Measurements from ENCODE around the gene GALNS. TPM values are rescaled to one million over a fixed set of nuclear protein-coding genes. Genes with fewer than 3 reads are reported as not detected.
"Not testable (repeated sequence)": the region's sequence is repeated elsewhere in the genome, so short reads cannot be mapped to it uniquely, and the experiment has no call there.

GALNS gene
- 17.0 TPM for total RNA-seq

GRCh38 chr16:88856828-88857727 lies at the start of gene GALNS, which contains the start of gene TRAPPC2L:
GALNS (minus strand) TSS chr16:88856947; CDS start chr16:88856877, 70 bp downstream.
TRAPPC2L (plus strand) TSS chr16:88857127; CDS start chr16:88857151, 24 bp downstream.
- ATAC-seq: peak; percentile 98

DNA sequence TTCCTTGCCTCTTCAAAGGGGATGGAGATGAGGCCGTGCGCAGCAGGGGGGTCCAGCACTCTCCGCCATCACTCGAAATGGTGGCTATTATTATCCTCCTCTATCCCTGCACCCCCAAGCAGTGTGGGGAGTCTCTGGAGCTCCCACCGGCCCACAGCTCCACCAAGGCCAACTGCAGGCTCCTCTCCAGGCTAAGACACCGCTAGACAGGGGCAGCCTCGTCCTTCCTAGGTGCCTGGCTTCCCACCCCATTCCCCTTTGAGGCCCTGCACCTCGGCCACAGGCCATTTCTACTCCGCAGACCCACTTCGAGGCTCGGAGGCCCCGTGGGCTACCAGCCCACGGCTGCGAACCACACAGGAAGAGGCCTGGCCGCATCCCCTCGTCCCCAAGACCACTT lies 49.3 kb upstream of the GALNS start:
- no peak for ATAC-seq

DNA sequence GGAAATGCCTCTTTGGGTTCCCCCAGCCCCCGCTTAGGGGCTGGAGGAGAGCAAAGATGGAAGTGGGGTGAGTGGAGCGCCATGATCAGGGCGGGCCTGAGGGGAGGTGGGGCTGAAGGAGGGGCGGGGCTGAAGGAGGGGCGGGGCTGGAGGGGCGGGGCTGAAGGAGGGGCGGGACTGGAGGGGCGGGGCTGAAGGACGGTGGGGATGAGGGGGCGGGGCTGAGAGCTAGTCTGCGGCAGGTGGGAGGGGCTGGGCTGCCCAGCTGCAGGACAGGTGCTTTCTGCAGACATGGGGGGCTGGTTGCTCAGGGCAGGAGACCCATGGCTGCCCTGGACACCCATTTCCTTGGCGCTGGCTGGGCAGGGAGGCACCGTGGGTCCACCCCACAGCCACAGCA lies 48.8 kb upstream of the GALNS start:
- ATAC-seq: peak; percentile 5

- ATAC-seq: peak; percentile 43
Measured at GRCh38 chr16:88904676-88905365, 48.1 kb upstream of the GALNS start.

GRCh38 chr16:88903267-88903666 lies 46.5 kb upstream of the GALNS start:
- no peak for ATAC-seq

- no peak for ATAC-seq
Measured at GRCh38 chr16:88902744-88903143, 46.0 kb upstream of the GALNS start.

GRCh38 chr16:88901718-88902337 lies 45.1 kb upstream of the GALNS start:
- no peak for ATAC-seq

- no peak for ATAC-seq
Measured at GRCh38 chr16:88900662-88901052, 43.9 kb upstream of the GALNS start.

DNA sequence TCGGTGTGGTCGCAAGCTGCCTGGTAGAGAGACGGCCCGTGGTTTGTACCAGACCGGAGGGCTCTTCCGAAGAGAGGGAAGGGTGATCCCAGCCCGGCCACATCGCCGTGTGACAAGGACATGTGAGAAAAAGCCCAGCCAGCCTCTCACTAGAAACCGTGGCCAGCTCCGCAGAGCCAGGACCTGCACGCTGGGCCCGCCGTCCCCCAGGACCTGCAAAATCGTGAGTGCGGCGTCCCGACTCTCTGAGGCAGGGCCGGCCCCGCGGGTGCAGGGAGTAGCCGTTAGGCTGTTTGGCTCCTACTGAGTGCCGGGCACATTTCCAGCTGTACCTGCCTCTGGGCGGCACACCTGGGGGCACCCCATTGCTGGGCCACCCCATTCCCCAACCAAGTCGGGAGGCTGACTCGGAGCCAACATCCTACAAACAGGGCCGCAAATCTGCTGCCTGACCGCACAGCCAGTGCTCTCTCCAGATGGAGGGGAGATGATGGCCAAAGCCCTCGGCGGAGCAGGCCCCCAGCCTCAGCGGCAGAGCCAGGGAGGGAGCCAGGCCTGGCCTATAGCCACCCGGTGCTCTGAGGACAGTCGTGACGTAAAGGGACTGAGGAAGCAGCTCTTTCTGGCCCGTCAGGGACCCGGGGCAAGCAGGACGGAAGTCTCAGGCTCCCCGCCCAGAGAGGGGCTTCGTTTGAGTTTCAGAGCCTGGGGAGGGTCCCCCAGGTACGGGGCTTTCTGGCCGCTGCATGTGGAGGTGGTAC lies 43.3 kb upstream of the GALNS start:
- ATAC-seq: no peak

GRCh38 chr16:88897696-88898425 lies 41.1 kb upstream of the GALNS start:
- no peak for ATAC-seq

DNA sequence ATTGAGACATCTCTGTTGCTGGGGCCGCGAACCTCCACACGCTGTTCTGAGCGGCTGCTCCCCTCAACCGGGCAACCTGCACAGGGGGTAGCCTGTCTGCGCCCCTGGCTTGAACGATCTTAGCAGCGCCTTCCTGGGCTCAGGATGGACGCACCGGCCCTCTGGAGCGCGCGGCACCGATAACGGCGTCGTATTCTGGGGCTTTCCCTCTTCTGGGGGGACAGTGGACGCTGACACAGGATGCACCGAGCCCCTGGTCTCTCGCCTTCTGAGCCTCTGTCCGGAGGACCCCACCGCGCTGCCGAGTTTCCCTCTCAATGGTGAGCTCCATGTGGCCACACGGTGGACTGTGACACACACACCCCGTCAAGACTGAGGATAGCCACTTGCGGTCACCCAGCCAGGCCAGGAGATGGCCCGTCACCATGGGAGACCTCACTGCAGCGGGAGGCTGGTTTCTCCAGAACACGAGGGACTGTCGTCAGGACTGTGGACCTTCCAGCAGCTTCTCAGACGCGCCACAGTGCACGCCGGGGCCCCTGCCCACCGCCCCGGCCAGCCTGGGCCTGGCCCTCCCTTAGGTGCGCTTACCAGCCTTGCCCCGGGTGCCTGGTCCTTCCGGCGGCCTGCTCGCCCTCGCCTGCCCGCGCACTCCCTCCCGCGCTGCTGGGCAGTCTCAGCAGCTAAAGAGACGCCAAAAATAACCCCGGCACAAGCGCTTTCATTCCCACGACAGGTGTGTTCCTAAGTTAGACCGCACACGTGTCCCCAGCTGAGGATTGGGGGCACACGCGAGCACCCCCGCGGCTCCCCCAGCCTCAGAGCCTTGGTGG lies 39.7 kb upstream of the GALNS start:
- no peak for ATAC-seq

- no peak for ATAC-seq
Measured at GRCh38 chr16:88895335-88895734, 38.6 kb upstream of the GALNS start.

GRCh38 chr16:88894681-88895300 lies 38.0 kb upstream of the GALNS start:
- no peak for ATAC-seq

DNA sequence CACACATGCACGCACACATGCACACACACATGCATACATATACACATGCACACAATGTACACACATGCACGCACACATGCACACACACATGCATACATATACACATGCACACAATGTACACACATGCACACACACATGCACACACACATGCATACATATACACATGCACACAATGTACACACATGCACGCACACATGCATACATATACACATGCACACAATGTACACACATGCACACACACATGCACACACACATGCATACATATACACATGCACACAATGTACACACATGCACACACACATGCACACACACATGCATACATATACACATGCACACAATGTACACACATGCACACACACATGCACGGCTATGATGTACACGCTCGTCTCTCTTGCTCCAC lies 37.5 kb upstream of the GALNS start:
- ATAC-seq: not testable (repeated sequence)

- ATAC-seq: peak; percentile 66
Measured at GRCh38 chr16:88893127-88893968, 36.6 kb upstream of the GALNS start.

DNA sequence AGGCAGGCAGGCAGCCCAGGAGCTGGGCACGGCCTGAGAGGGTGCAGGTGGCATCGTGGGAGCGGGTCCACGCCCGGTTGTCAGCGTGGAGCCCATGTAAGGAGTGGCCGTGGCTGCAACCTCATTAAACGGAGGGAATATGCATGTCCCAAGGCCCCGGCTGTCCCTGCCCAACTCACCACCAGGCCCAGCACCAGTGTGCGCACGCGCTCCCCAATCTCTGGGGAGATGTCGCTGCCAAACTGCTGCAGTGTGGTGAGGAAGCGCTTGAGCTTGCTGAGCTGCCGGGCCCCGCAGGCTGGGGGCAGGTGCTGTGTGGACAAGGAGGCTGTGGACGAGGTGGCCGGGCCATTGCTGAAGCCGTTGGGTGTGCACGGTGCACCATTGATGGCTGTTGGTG lies 35.3 kb upstream of the GALNS start:
- no peak for ATAC-seq

DNA sequence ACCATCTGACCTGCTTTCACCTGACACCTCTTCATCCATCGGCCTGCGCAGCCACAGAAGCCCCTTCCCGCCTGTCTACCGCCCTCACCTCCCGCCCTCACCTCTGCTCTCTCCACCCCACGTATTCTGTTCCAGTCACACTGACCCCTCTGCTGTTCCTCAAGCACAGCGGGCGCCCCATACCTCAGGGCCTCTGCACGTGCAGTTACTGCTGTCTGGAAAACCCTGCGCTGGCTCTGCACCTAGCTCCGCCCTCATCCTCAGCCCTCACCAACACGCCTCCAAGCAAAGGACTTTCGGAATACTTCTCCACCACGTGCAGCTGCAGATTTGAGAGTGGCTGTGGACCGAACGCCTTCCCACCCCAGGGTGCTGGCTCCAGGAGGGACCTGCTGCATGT lies 34.3 kb upstream of the GALNS start:
- ATAC-seq: no peak

DNA sequence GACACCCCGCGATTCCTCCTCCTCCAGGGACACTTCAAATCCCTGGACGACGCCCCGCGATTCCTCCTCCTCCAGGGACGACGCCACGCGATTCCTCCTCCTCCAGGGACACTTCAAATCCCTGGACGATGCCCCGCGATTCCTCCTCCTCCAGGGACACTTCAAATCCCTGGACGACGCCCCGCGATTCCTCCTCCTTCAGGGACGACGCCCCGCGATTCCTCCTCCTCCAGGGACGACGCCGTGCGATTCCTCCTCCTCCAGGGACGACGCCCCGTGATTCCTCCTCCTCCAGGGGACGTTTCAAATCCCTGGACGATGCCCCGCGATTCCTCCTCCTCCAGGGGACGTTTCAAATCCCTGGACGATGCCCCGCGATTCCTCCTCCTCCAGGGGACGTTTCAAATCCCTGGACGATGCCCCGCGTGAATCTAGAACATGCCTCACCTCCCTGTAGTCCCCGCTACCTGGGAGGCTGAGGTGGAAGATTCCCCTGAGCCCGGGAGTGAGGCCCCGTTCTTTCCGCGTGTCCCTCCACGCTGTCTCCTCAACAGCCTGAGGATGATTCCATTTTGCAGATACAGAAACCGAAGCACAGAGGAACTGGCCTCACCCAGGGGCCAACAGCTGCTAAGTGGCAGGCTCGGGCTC lies 33.1 kb upstream of the GALNS start:
- not testable (repeated sequence) for ATAC-seq

All from esophagus mucosa (tissue), 1 donor.